GM18909 (cell line): ENCODE data around the gene PRKG1.

Experiments
- ATAC-seq: cut with Tn5 transposase; IDR thresholded peaks from one replicate; pipeline ENCODE4 v1.9.1; 2021; ENCODE audit warnings: mild to moderate bottlenecking; ENCODE audit not compliant: unreplicated experiment, poor library complexity

The PRKG1 gene

DNA sequence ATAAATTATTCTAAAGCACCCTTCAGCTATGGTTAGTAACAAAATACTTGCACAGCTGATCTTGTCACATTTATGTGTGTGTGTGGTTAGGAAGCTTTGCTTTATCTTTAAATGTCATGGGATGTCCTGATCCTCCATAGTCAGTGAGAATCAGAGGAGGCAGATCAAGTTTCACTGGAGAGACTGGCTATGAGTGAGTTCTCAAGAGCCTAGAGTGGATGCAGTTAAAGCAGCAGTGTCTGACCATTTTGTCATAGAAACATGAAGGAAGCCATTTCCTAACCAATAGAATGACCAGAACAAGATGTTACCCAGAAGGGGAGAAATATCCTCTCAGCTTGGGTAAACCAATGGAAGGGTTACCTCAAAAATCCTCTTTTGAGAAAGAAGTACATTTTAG is 1032.6 kb downstream of the PRKG1 start:
- ATAC-seq: no peak

GRCh38 chr10:52108236-52108635 is 1033.9 kb downstream of the PRKG1 start:
- ATAC-seq: no peak

GRCh38 chr10:52110576-52110975 is 1036.3 kb downstream of the PRKG1 start:
- ATAC-seq: no peak

- no peak for ATAC-seq
These were observed 1037.0 kb downstream of the PRKG1 start for GRCh38 chr10:52111101-52111891.

- ATAC-seq: no peak
These were observed 1041.5 kb downstream of the PRKG1 start for GRCh38 chr10:52115823-52116222.

- ATAC-seq: no peak
These were observed 1045.2 kb downstream of the PRKG1 start for GRCh38 chr10:52119507-52119906.

DNA sequence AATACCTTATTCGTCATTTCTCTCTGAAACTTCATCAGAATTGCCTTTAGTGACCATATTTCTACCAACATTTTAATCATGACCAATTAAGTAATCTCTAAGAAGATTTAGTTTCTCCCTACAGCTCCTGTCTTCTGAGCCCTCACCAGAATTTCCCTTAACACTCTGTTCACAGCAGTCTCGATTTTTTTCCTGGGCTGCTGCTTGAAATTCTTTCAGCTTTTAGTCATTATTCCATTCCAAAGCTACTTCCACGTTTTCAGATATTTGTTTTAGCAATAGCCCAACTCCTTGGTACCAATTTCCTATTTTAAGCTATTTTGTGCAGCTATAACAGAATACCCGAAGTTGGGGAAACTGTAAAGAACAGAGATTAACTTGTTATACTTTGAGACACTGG is 1047.4 kb downstream of the PRKG1 start:
- no peak for ATAC-seq

DNA sequence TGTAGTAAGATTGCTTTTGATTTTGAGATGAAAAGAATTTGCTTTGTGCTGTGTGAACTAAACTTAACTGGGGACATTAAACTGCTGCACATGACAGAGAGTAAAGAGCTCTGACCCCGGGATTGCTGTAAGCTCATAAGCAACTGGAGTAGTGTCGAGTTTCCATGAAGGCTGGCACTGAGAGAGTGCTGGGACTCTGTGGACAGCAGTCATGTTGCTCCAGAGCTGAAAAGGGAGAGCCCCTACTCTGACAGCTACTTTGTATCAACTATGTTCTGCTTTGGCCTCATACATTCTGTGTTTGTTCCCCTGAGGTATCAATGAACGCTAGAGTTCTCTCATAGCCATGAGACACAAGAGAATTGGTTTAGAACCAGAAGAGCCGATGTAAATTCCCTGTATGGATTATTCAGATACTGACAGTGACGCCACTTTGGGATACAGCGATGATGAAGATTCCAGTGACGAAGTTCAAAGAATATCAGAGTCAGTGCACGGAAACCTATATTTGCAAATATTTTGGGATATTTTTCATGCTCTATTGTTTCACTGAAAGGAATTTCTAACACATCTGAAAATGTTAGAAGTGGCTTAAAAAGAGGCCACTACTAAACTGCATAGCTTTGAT is 1053.9 kb downstream of the PRKG1 start:
- no peak for ATAC-seq

DNA sequence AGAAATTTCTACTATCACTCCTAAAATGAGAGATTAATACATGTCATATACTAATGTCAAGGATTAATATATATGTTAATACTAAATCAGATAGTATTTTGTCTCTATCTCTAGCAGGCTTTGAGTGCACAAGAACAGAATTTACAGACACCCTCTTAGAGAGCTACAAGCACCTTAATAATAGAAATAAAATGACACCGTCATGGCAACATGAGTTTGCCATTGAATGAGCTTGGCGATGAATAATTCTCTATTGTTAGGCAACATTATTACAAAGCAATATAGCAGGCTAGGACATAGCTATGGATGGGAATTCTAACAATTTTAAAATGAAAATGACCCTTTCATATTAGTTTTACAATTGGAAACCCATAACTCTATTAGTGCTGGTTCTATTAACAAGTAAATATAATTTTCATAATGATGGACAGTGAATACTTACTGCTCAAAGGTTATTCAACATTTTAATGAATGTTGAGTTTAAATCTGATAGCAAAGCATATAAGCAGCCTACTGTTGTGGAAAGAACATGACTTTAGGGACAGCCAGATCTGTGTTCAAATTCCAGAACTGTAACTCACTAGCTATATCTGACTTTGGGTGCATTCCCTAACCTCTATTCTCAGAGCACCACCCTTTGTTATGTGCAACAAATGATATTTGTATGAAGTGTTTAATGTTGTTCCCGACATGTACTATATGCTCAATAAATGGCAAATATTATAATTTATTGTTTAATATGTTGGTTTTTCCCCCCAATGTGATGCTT is 1055.3 kb downstream of the PRKG1 start:
- no peak for ATAC-seq

GRCh38 chr10:52135101-52135500 is 1060.8 kb downstream of the PRKG1 start:
- ATAC-seq: no peak

DNA sequence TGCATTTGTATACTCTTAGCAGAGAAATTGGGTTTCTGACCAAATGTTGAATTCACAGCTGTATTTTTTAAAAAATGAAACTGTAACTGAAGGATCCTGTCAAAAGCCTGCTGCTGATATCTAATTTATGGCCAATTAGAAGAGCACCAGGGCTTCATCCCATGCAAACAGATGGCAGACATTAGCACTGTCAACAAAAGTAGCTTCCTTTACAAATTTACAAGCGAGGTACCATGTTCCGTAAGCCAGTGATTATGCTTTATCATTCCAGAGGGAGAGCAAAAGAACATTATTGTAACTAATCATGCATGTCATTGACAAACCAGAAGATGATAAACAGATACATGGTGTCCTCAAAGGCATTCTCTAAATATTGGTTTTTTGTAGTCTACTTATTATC is 1062.6 kb downstream of the PRKG1 start:
- ATAC-seq: no peak

DNA sequence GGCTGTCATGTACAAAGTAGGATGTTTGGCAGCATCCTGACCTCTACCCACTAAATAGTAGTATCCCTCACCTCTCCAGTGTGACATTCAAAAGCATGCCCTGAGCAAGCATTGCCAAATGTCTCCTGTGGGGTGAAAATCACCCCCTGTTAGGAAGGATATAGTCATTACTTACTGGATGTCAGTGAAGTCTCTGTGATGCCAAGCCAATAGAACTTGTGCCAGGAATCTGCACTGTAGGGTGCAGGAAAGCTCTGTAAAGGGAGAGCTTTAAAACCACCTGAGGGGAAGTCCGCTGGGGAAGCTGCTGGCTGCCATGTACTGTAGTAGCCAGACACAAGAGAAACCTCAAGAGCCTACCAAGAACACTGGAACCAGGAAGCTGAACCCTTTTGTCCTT is 1069.1 kb downstream of the PRKG1 start:
- no peak for ATAC-seq

- ATAC-seq: no peak
These were observed 1071.3 kb downstream of the PRKG1 start for GRCh38 chr10:52145636-52146035.

GRCh38 chr10:52146766-52147165 is 1072.5 kb downstream of the PRKG1 start:
- no peak for ATAC-seq

- ATAC-seq: no peak
These were observed 1096.5 kb downstream of the PRKG1 start for GRCh38 chr10:52170776-52171175.

GRCh38 chr10:52172581-52172980 is 1098.3 kb downstream of the PRKG1 start:
- no peak for ATAC-seq

DNA sequence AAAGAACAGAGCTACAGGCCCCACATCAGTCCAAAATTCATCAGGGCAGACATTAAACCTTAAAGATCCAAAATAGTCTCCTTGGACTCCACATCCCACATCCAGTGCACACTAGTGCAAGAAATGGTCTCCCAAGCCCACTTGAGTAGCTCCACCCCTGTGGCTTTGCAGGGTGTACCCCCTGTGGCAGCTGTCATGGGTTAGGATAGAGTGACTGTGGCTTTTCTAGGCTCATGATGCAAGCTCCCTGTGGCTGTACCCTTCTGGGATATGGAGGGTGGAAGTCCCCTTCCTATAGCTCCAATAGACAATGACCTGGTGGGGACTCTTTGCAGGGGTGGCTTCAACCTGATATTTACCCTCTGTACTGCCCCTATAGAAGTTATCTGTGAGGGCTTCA is 1111.0 kb downstream of the PRKG1 start:
- ATAC-seq: no peak

DNA sequence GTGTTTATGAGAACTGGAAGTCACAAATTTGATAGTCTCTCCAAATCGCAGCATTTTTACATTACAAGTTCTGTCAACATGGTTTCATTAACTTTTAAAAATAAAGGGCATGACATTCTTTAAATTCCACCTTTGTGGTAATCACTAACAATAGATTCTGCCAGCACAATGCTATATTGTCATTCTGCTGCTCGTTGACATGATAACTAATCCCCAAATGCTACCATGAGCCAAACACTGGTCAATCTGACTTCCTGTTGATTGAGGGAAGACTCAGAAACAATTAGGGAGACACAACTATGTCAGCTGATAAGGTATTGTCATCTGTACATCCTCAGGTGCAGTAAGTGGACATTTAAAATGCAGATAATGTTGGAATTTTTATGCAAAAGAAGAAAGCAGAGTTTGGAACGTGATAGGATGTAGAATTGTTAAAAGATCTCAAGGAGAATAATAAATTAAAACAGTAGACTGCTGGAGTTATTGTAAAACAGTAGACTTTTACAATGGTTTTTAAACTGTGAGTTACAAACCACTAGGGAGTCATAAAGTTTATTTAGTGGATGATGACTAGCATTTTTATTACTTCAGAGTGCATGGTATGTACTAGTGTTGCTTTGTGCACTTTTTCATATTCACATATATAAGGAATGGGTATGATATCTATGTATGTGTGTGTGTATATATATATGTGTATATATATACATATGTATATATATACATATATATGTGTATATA is 1113.4 kb downstream of the PRKG1 start:
- no peak for ATAC-seq

DNA sequence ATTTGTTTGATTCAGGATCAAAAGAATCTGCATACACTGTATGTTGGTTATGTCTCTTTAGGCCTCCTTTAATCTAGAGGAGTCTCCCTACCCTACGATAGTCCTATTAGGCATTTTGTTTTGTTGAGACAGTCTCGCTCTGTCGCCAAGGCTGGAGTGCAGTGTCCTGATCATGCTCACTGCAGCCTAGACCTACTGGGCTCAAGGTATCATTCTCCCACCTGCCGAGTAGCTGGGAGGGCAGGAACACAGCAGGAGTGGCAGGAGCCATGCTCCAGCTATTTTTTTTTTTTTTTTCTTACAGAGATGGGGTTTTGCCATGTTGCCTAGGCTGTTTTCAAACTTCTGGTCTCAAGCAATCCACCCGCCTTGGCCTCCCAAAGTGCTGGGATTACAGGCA is 1116.8 kb downstream of the PRKG1 start:
- ATAC-seq: no peak

GRCh38 chr10:52194191-52194590 is 1119.9 kb downstream of the PRKG1 start:
- no peak for ATAC-seq

GRCh38 chr10:52194716-52195115 is 1120.4 kb downstream of the PRKG1 start:
- ATAC-seq: no peak
